GM12878 (cell line): Measurements from ENCODE around the gene CD69. TPM values are rescaled to one million over a fixed set of nuclear protein-coding genes. Genes with fewer than 3 reads are reported as not detected.

ENCODE experiments used
- ATAC-seq: fragments of 200-7000 bp; cut with Tn5 transposase; 3 replicates; pipeline ENCODE4 v1.9.1; 2020; ENCODE audit warnings: mild to moderate bottlenecking, moderate library complexity
- BruUV-seq: library from RNA; stranded (reverse); fragments of 400-500 nt; replicated peaks from 2 replicates; lab custom pipeline; 2021; lab: Mats Ljungman, UMichigan
- CTCF ChIA-PET: fragments of 300-600 bp; sonication (Branson Sonifier 250); formaldehyde crosslinking; extraction: SDS; loops from one replicate; lab custom pipeline; 2021; ENCODE audit warnings: inconsistent platforms; lab: Yijun Ruan, JAX
- POLR2A ChIA-PET: fragments of 350-600 bp; formaldehyde crosslinking; extraction: SDS; loops from one replicate; lab custom pipeline; 2021; ENCODE audit warnings: inconsistent platforms; lab: Charles Lee
- RAD21 ChIA-PET: fragments of 300-600 bp; sonication (Branson Sonifier 250); formaldehyde crosslinking; loops from one replicate; lab custom pipeline; 2023; ENCODE audit warnings: antibody characterized with exemption; ENCODE audit not compliant: unreplicated experiment; lab: Charles Lee
- SMC1A ChIA-PET: fragments of 300-600 bp; sonication (Branson Sonifier 250); formaldehyde crosslinking; loops from one replicate; lab custom pipeline; 2023; ENCODE audit not compliant: unreplicated experiment, uncharacterized antibody; lab: Charles Lee
- DNase-seq: peaks from one replicate; pipeline ENCODE4 v3.0.0-alpha.2; 2011; ENCODE audit warnings: low read depth, low spot score
- FAIRE-seq: peaks from 3 replicates; lab custom pipeline; 2011; peaks lifted over from hg19 to GRCh38; lab: Jason Lieb, UNC
- H2AFZ ChIP-seq: 2 replicates; pipeline ENCODE4 v1.6.0; 2011; ENCODE audit warnings: low read depth, low read length, control low read depth; ENCODE audit not compliant: control insufficient read depth
- H3K27ac ChIP-seq: 2 replicates; pipeline ENCODE4 v1.5.1; 2011; ENCODE audit warnings: control low read depth; ENCODE audit not compliant: control insufficient read depth, insufficient read depth
- H3K27me3 ChIP-seq, 2 experiments: replicated peaks in 1 of 2; 2 replicates each; pipeline versions ENCODE4 v1.6.0 to v1.6.1; 2011; ENCODE audit warnings: low read length in 1 of 2; ENCODE audit not compliant: control insufficient read depth in 2 of 2, insufficient read depth in 2 of 2
- H3K36me3 ChIP-seq, 2 experiments: 2 replicates each; pipeline ENCODE4 v1.5.1; 2011; ENCODE audit warnings: low read length in 1 of 2; ENCODE audit not compliant: control insufficient read depth in 2 of 2, insufficient read depth in 2 of 2
- H3K4me1 ChIP-seq: 2 replicates; pipeline ENCODE4 v1.6.1; 2011; ENCODE audit warnings: mild to moderate bottlenecking, low read length, moderate library complexity, mixed read lengths; ENCODE audit not compliant: control insufficient read depth, insufficient read depth
- H3K4me2 ChIP-seq: 2 replicates; pipeline ENCODE4 v1.6.0; 2011; ENCODE audit warnings: control low read depth; ENCODE audit not compliant: control insufficient read depth, insufficient read depth
- H3K4me3 ChIP-seq: fragments of 200-600 bp; sonication (generic); 2 replicates; pipeline ENCODE4 v1.5.1; 2016
- H3K79me2 ChIP-seq: 2 replicates; pipeline ENCODE4 v1.6.0; 2011; ENCODE audit warnings: low read length; ENCODE audit not compliant: control insufficient read depth, insufficient read depth
- H3K9ac ChIP-seq: 2 replicates; pipeline ENCODE4 v1.8.0; 2011; ENCODE audit warnings: low read length, control low read depth, mixed read lengths; ENCODE audit not compliant: control insufficient read depth, insufficient read depth
- H3K9me3 ChIP-seq: replicated peaks from 3 replicates; pipeline ENCODE4 v1.5.1; 2011; ENCODE audit warnings: mild to moderate bottlenecking, low read length; ENCODE audit not compliant: control insufficient read depth, insufficient read depth
- H4K20me1 ChIP-seq: 2 replicates; pipeline ENCODE4 v1.6.0; 2011; ENCODE audit not compliant: control insufficient read depth, insufficient read depth
- ATF7 ChIP-seq: fragments of 450-650 bp; IDR thresholded peaks from 2 replicates; pipeline ENCODE4 v1.6.1; 2016; ENCODE audit warnings: low read depth, mild to moderate bottlenecking
- BCL11A ChIP-seq: IDR thresholded peaks from 2 replicates; pipeline ENCODE4 v1.6.1; 2011; ENCODE audit warnings: low read depth, low read length
- BHLHE40 ChIP-seq, 2 experiments: fragments of 450-650 bp in 1 of 2; IDR thresholded peaks; 2 replicates each; pipeline ENCODE4 v1.6.1; 2011 to 2017; ENCODE audit warnings: low read depth in 2 of 2, borderline replicate concordance in 1 of 2, improper control_type of control experiment in 1 of 2, low read length in 1 of 2, mild to moderate bottlenecking in 1 of 2
- BRCA1 ChIP-seq: IDR thresholded peaks from 2 replicates; pipeline ENCODE4 v1.6.1; 2011; ENCODE audit warnings: low read depth, low read length, improper control_type of control experiment
- CBX5 ChIP-seq: sonication (generic); IDR thresholded peaks from 2 replicates; pipeline ENCODE4 v1.6.1; 2016; ENCODE audit warnings: low read depth, moderate library complexity, mild to moderate bottlenecking, inconsistent platforms
- CTCF ChIP-seq, 3 experiments: IDR thresholded peaks in 2 of 3; conservative IDR thresholded peaks in 1 of 3; 2 replicates each; pipeline ENCODE4 v1.5.1; 2011; ENCODE audit warnings: low read depth in 3 of 3, low read length in 3 of 3, mild to moderate bottlenecking in 3 of 3, control low read depth in 2 of 3, moderate library complexity in 2 of 3, inconsistent platforms in 1 of 3, mixed read lengths in 1 of 3; ENCODE audit not compliant: control insufficient read depth in 2 of 3, insufficient read depth in 1 of 3; ENCODE audit errors: extremely low read depth in 1 of 3
- EP300 ChIP-seq, 2 experiments: fragments of 150-350 bp in 1 of 2; IDR thresholded peaks; 2 replicates each; pipeline ENCODE4 v1.6.1; 2011 to 2012; ENCODE audit warnings: low read depth in 2 of 2, low read length in 2 of 2, borderline replicate concordance in 1 of 2, improper control_type of control experiment in 1 of 2, inconsistent platforms in 1 of 2; ENCODE audit not compliant: control insufficient read depth in 1 of 2
- FOXK2 ChIP-seq: fragments of 450-650 bp; IDR thresholded peaks from 2 replicates; pipeline ENCODE4 v1.6.1; 2017; ENCODE audit warnings: mild to moderate bottlenecking, moderate library complexity
- GABPA ChIP-seq: IDR thresholded peaks from 2 replicates; pipeline ENCODE4 v1.6.1; 2014; ENCODE audit warnings: antibody characterized with exemption, low read depth, mild to moderate bottlenecking, inconsistent platforms
- HCFC1 ChIP-seq: fragments of 150-350 bp; IDR thresholded peaks from 2 replicates; pipeline ENCODE4 v1.6.1; 2014; ENCODE audit warnings: low read length
- JUNB ChIP-seq: IDR thresholded peaks from 2 replicates; pipeline ENCODE4 v1.6.1; 2016; ENCODE audit warnings: antibody characterized with exemption, mild to moderate bottlenecking
- MEF2B ChIP-seq: fragments of 450-650 bp; IDR thresholded peaks from 2 replicates; pipeline ENCODE4 v1.6.1; 2018; ENCODE audit warnings: mild to moderate bottlenecking, moderate library complexity; ENCODE audit not compliant: partially characterized antibody, poor library complexity, severe bottlenecking
- NFIC ChIP-seq: IDR thresholded peaks from 2 replicates; pipeline ENCODE4 v1.6.1; 2012; ENCODE audit warnings: low read depth, mild to moderate bottlenecking, inconsistent platforms, low read length, moderate library complexity
- NRF1 ChIP-seq: conservative IDR thresholded peaks from 2 replicates; pipeline ENCODE4 v1.6.1; 2011; ENCODE audit warnings: mild to moderate bottlenecking, low read depth, low read length, improper control_type of control experiment
- PAX5 ChIP-seq: IDR thresholded peaks from 2 replicates; pipeline ENCODE4 v1.6.1; 2011; ENCODE audit warnings: low read depth, low read length, borderline replicate concordance
- PBX3 ChIP-seq: IDR thresholded peaks from 2 replicates; pipeline ENCODE4 v1.6.1; 2011; ENCODE audit warnings: mild to moderate bottlenecking, low read depth, low read length, moderate library complexity; ENCODE audit not compliant: insufficient replicate concordance
- POLR2AphosphoS2 ChIP-seq: IDR thresholded peaks from 2 replicates; pipeline ENCODE4 v1.6.1; 2011; ENCODE audit warnings: low read depth, mild to moderate bottlenecking, low read length, improper control_type of control experiment, moderate library complexity
- SMAD1 ChIP-seq: fragments of 450-650 bp; IDR thresholded peaks from 2 replicates; pipeline ENCODE4 v1.6.1; 2018; ENCODE audit warnings: mild to moderate bottlenecking, low read depth; ENCODE audit not compliant: partially characterized antibody
- SMARCA5 ChIP-seq: fragments of 450-650 bp; IDR thresholded peaks from 2 replicates; pipeline ENCODE4 v1.6.1; 2017; ENCODE audit warnings: mild to moderate bottlenecking
- SPI1 ChIP-seq: IDR thresholded peaks from 2 replicates; pipeline ENCODE4 v1.6.1; 2011; ENCODE audit warnings: low read depth, mild to moderate bottlenecking, low read length, moderate library complexity, borderline replicate concordance; ENCODE audit not compliant: insufficient read depth
- STAT1 ChIP-seq: fragments of 450-650 bp; conservative IDR thresholded peaks from 2 replicates; pipeline ENCODE4 v1.6.1; 2014; ENCODE audit warnings: antibody characterized with exemption, mild to moderate bottlenecking
- TARDBP ChIP-seq: IDR thresholded peaks from 2 replicates; pipeline ENCODE4 v1.6.1; 2016; ENCODE audit warnings: borderline replicate concordance
- ZBED1 ChIP-seq: IDR thresholded peaks from 2 replicates; pipeline ENCODE4 v1.6.1; 2016; ENCODE audit warnings: borderline replicate concordance
- ZNF24 ChIP-seq: fragments of 450-650 bp; IDR thresholded peaks from 2 replicates; pipeline ENCODE4 v1.6.1; 2017; ENCODE audit warnings: antibody characterized with exemption, mild to moderate bottlenecking
- ZNF384 ChIP-seq: IDR thresholded peaks from 2 replicates; pipeline ENCODE4 v1.6.1; 2012; ENCODE audit warnings: low read depth, mild to moderate bottlenecking, low read length, improper control_type of control experiment, borderline replicate concordance
- WGBS: methylation state at CpG from one replicate; pipeline ENCODE4 v1.1.6; 2016; ENCODE audit warnings: low lambda C conversion rate; ENCODE audit not compliant: insufficient replicate concordance, insufficient coverage; ENCODE audit errors: missing lambda C conversion rate; 5-methylcytosine and 5-hydroxymethylcytosine counted together
- in situ Hi-C: fragments of 300-500 bp; cut with MboI; formaldehyde crosslinking; loops from 9 replicates; pipeline ENCODE4 v1.14.3; 2018; ENCODE audit warnings: mixed read lengths
- intact Hi-C: fragments of 100-400 bp; cut with micrococcal nuclease; formaldehyde crosslinking; loops from one replicate; pipeline ENCODE4 v1.14.2; 2022; ENCODE audit not compliant: unreplicated experiment
- polyA plus RNA-seq, 11 experiments: library from polyadenylated mRNA; depleted of rRNA in 4 of 11; unstranded in 6 of 11; stranded (reverse) in 5 of 11; fragments of >200 nt; fragmentation: Nextera tagmentation in 4 of 11; fragmentation: Illumina TruSeq in 1 of 11; extraction: Ambion mirVana in 4 of 11; extraction: Trizol in 1 of 11; gene quantifications; 1 replicate in 1 of 11; 2 replicates in 10 of 11; pipeline versions ENCODE4 v1.2.1 to v1.2.3, GENCODE V29; 2011 to 2016; ENCODE audit warnings: inconsistent platforms in 2 of 11, missing spikeins in 2 of 11, low read depth in 1 of 11
- total RNA-seq, 4 experiments: library from RNA; depleted of rRNA in 3 of 4; stranded (reverse); fragments of >200 nt in 3 of 4; fragmentation: Illumina TruSeq in 1 of 4; extraction: Trizol in 1 of 4; gene quantifications; 2 replicates each; pipeline versions ENCODE4 v1.2.1 to v1.2.3, GENCODE V29; 2013 to 2021

CD69 gene
- total and polyA plus RNA-seq, 10 of the 15 experiments (the other 5 are each of a cell fraction or from before 2014, with no cell fraction given), result 7.3 to 156 (median 15.0) TPM

GRCh38 chr12:9719790-9720189, 40.9 kb downstream of the CD69 start:
- no peak overlapping the region for H2AFZ ChIP-seq
- ChIA-PET CTCF (interaction anchor here (0.6 kb wide), 1 partner anchor 53 kb away, joined by 3 read pairs; no protein-coding TSS in a partner anchor), POLR2A (no interaction called here), RAD21 (no interaction called here), SMC1A (no interaction called here)
- FAIRE-seq (no peak), DNase-seq (no peak), ATAC-seq (peak; percentile 47)
- H4K20me1 ChIP-seq, result no peaks in the 10 kb centered on the region
- no peaks in the 10 kb centered on the region; the same call in 2 of the 3 replicates for H3K9me3 ChIP-seq
- peaks cover 71% of the 10 kb centered on the region for H3K79me2 ChIP-seq
- in situ Hi-C loops (no loop called here), intact Hi-C loops (loop anchor here (10.0 kb wide), 1 partner anchor 355 kb away; no protein-coding TSS in a partner anchor)
- WGBS, result 10% methylated on average over 1 of the region's 1 CpG
- peaks cover 67% of the 10 kb centered on the region for H3K4me1 ChIP-seq
- no peaks in the 10 kb centered on the region; a peak in 1 of 4 replicates for H3K27me3 ChIP-seq
- H3K4me3 ChIP-seq, result no peak overlapping the region
- peak overlapping the region; percentile 2 for H3K4me2 ChIP-seq
- H3K27ac ChIP-seq, result peak overlapping the region; percentile 67
- H3K9ac ChIP-seq, result no peak overlapping the region
- no TSS peak for BruUV-seq
- peaks cover 0 to 7% of the 10 kb centered on the region in 2 experiments; a peak in 2 of 4 replicates for H3K36me3 ChIP-seq
- no peak for TF ChIP-seq ZNF384
- no peak for TF ChIP-seq NRF1
- TF ChIP-seq SMARCA5, result no peak
- no peak for TF ChIP-seq CTCF (IDR thresholded peaks at IDR 0.05 in 2 of 3, conservative IDR thresholded peaks at IDR 0.05 in 1 of 3; ENCODE audit: control insufficient read depth in 2 of 3, extremely low read depth in 1 of 3, insufficient read depth in 1 of 3, low read depth in 3 of 3, low read length in 3 of 3)
- no peak for TF ChIP-seq SPI1
- no peak for TF ChIP-seq FOXK2
- no peak for TF ChIP-seq BCL11A
- TF ChIP-seq GABPA, result no peak
- no peak for TF ChIP-seq ATF7
- no peak for TF ChIP-seq HCFC1
- no peak for TF ChIP-seq MEF2B
- no peak for TF ChIP-seq ZNF24
- no peak for TF ChIP-seq SMAD1
- no peak for TF ChIP-seq CBX5
- no peak for TF ChIP-seq BRCA1
- TF ChIP-seq PAX5, result no peak
- TF ChIP-seq BHLHE40 (IDR thresholded peaks at IDR 0.05; ENCODE audit: borderline replicate concordance in 1 of 2, low read depth in 2 of 2, low read length in 1 of 2), result no peak
- TF ChIP-seq STAT1, result no peak
- no peak for TF ChIP-seq TARDBP
- no peak for TF ChIP-seq EP300 (IDR thresholded peaks at IDR 0.05; ENCODE audit: borderline replicate concordance in 1 of 2, control insufficient read depth in 1 of 2, low read depth in 2 of 2, low read length in 2 of 2)
- no peak for TF ChIP-seq PBX3
- peak; percentile 43; the same call in 1 of the 2 replicates for TF ChIP-seq NFIC
- TF ChIP-seq JUNB, result peak; percentile 65
- TF ChIP-seq POLR2AphosphoS2, result no peak
- no peak; the same call in 1 of the 2 replicates for TF ChIP-seq ZBED1
